Fibroblast of lung (primary cell): ENCODE data around the gene CD151.

Experiments
- EZH2 ChIP-seq: IDR thresholded peaks from 2 replicates; pipeline ENCODE4 v1.5.1; 2012; ENCODE audit warnings: low read length, control low read depth, mild to moderate bottlenecking; ENCODE audit errors: missing control alignments
- TF ChIP-seq, protein P1 (sequence below), 2 donors: IDR thresholded peaks in 1 of 2; conservative IDR thresholded peaks in 1 of 2; 1 replicate in 1 of 2; 2 replicates in 1 of 2; pipeline ENCODE4 v1.5.1; 2011 to 2012; ENCODE audit warnings: low read length in 2 of 2, control low read depth in 1 of 2, inconsistent platforms in 1 of 2, low read depth in 1 of 2, mild to moderate bottlenecking in 1 of 2

DNA sequence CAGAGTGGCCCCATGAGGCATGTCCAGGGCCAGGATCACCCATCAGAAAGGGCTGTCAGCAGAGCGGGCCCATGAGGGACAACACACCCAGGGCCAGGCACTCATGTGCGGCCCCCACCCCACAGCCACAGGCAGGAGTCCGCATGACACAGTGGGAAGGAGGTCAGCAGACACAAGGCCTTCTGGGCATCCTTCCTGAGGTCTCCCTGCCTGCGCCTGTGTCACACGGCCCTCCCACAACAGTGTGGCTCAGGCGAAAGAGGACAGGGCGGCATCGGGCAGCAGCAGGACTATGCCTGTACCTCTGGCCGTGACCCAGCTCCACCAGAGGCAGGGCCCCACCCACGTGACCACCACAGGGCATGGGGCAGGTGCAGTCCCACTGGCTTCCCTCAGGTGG is 50.8 kb downstream of the CD151 start:
- TF ChIP-seq, protein P1, sequence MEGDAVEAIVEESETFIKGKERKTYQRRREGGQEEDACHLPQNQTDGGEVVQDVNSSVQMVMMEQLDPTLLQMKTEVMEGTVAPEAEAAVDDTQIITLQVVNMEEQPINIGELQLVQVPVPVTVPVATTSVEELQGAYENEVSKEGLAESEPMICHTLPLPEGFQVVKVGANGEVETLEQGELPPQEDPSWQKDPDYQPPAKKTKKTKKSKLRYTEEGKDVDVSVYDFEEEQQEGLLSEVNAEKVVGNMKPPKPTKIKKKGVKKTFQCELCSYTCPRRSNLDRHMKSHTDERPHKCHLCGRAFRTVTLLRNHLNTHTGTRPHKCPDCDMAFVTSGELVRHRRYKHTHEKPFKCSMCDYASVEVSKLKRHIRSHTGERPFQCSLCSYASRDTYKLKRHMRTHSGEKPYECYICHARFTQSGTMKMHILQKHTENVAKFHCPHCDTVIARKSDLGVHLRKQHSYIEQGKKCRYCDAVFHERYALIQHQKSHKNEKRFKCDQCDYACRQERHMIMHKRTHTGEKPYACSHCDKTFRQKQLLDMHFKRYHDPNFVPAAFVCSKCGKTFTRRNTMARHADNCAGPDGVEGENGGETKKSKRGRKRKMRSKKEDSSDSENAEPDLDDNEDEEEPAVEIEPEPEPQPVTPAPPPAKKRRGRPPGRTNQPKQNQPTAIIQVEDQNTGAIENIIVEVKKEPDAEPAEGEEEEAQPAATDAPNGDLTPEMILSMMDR (conservative IDR thresholded peaks at IDR 0.05 in 1 of 2, IDR thresholded peaks at IDR 0.05 in 1 of 2; ENCODE audit: low read depth in 1 of 2, low read length in 2 of 2), result no peak
- TF ChIP-seq EZH2, result no peak
